MM.1S (cell line): Measurements from ENCODE around the gene SCAPER.

Experiments
- EZH2 ChIP-seq: fragments of 300-600 bp; sonication (generic); optimal IDR thresholded peaks from 2 replicates; pipeline ENCODE3; 2017; ENCODE audit warnings: low read depth, mild to moderate bottlenecking, antibody characterized with exemption, low read length, mixed read lengths
- EZH2phosphoT487 ChIP-seq: fragments of 300-600 bp; sonication (generic); IDR thresholded peaks from 2 replicates; pipeline ENCODE4 v1.6.1; 2018; ENCODE audit warnings: antibody characterized with exemption, low read length
- TF ChIP-seq, protein P1 (sequence below): fragments of 300-600 bp; sonication (generic); IDR thresholded peaks from 2 replicates; pipeline ENCODE4 v1.5.1; 2016; ENCODE audit warnings: antibody characterized with exemption, low read length, mixed read lengths

DNA sequence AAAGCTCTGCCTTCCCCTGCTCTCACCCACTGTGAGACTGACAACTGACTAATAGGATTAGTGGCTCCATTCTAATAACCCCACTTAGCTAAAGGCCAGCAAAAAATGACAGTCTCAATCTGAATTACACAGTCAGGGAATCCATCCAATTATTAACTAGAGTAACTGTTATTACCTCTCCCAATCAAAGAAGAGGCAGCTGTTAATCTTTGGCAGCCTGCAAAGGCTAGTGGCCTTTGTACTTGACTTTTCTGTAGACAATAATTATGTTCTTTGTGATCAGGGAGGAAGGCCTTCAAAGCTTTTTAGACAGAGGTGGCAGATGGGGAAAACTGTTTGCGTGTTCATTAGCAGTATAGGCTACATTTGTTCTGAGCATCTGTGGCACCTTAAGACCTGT is 390.9 kb downstream of the SCAPER start:
- TF ChIP-seq, protein P1, sequence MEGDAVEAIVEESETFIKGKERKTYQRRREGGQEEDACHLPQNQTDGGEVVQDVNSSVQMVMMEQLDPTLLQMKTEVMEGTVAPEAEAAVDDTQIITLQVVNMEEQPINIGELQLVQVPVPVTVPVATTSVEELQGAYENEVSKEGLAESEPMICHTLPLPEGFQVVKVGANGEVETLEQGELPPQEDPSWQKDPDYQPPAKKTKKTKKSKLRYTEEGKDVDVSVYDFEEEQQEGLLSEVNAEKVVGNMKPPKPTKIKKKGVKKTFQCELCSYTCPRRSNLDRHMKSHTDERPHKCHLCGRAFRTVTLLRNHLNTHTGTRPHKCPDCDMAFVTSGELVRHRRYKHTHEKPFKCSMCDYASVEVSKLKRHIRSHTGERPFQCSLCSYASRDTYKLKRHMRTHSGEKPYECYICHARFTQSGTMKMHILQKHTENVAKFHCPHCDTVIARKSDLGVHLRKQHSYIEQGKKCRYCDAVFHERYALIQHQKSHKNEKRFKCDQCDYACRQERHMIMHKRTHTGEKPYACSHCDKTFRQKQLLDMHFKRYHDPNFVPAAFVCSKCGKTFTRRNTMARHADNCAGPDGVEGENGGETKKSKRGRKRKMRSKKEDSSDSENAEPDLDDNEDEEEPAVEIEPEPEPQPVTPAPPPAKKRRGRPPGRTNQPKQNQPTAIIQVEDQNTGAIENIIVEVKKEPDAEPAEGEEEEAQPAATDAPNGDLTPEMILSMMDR: no peak
- TF ChIP-seq EZH2: no peak
- no peak for TF ChIP-seq EZH2phosphoT487
